GM12878 (cell line): ENCODE measurements around the gene PRPSAP2. TPM values are rescaled to one million over a fixed set of nuclear protein-coding genes. Genes with fewer than 3 reads are reported as not detected.

Experiments used
- ATAC-seq: fragments of 200-7000 bp; cut with Tn5 transposase; 3 replicates; pipeline ENCODE4 v1.9.1; 2020; ENCODE audit warnings: mild to moderate bottlenecking, moderate library complexity
- BruUV-seq: library from RNA; stranded (reverse); fragments of 400-500 nt; replicated peaks from 2 replicates; lab custom pipeline; 2021; lab: Mats Ljungman, UMichigan
- CTCF ChIA-PET: fragments of 300-600 bp; sonication (Branson Sonifier 250); formaldehyde crosslinking; extraction: SDS; loops from one replicate; lab custom pipeline; 2021; ENCODE audit warnings: inconsistent platforms; lab: Yijun Ruan, JAX
- POLR2A ChIA-PET: fragments of 350-600 bp; formaldehyde crosslinking; extraction: SDS; loops from one replicate; lab custom pipeline; 2021; ENCODE audit warnings: inconsistent platforms; lab: Charles Lee
- RAD21 ChIA-PET: fragments of 300-600 bp; sonication (Branson Sonifier 250); formaldehyde crosslinking; loops from one replicate; lab custom pipeline; 2023; ENCODE audit warnings: antibody characterized with exemption; ENCODE audit not compliant: unreplicated experiment; lab: Charles Lee
- SMC1A ChIA-PET: fragments of 300-600 bp; sonication (Branson Sonifier 250); formaldehyde crosslinking; loops from one replicate; lab custom pipeline; 2023; ENCODE audit not compliant: unreplicated experiment, uncharacterized antibody; lab: Charles Lee
- DNase-seq: peaks from one replicate; pipeline ENCODE4 v3.0.0-alpha.2; 2011; ENCODE audit warnings: low read depth, low spot score
- FAIRE-seq: peaks from 3 replicates; lab custom pipeline; 2011; peaks lifted over from hg19 to GRCh38; lab: Jason Lieb, UNC
- H2AFZ ChIP-seq: 2 replicates; pipeline ENCODE4 v1.6.0; 2011; ENCODE audit warnings: low read depth, low read length, control low read depth; ENCODE audit not compliant: control insufficient read depth
- H3K27ac ChIP-seq: 2 replicates; pipeline ENCODE4 v1.5.1; 2011; ENCODE audit warnings: control low read depth; ENCODE audit not compliant: control insufficient read depth, insufficient read depth
- H3K27me3 ChIP-seq, 2 experiments: replicated peaks in 1 of 2; 2 replicates each; pipeline versions ENCODE4 v1.6.0 to v1.6.1; 2011; ENCODE audit warnings: low read length in 1 of 2; ENCODE audit not compliant: control insufficient read depth in 2 of 2, insufficient read depth in 2 of 2
- H3K36me3 ChIP-seq, 2 experiments: 2 replicates each; pipeline ENCODE4 v1.5.1; 2011; ENCODE audit warnings: low read length in 1 of 2; ENCODE audit not compliant: control insufficient read depth in 2 of 2, insufficient read depth in 2 of 2
- H3K4me1 ChIP-seq: 2 replicates; pipeline ENCODE4 v1.6.1; 2011; ENCODE audit warnings: mild to moderate bottlenecking, low read length, moderate library complexity, mixed read lengths; ENCODE audit not compliant: control insufficient read depth, insufficient read depth
- H3K4me2 ChIP-seq: 2 replicates; pipeline ENCODE4 v1.6.0; 2011; ENCODE audit warnings: control low read depth; ENCODE audit not compliant: control insufficient read depth, insufficient read depth
- H3K4me3 ChIP-seq: fragments of 200-600 bp; sonication (generic); 2 replicates; pipeline ENCODE4 v1.5.1; 2016
- H3K79me2 ChIP-seq: 2 replicates; pipeline ENCODE4 v1.6.0; 2011; ENCODE audit warnings: low read length; ENCODE audit not compliant: control insufficient read depth, insufficient read depth
- H3K9ac ChIP-seq: 2 replicates; pipeline ENCODE4 v1.8.0; 2011; ENCODE audit warnings: low read length, control low read depth, mixed read lengths; ENCODE audit not compliant: control insufficient read depth, insufficient read depth
- H3K9me3 ChIP-seq: replicated peaks from 3 replicates; pipeline ENCODE4 v1.5.1; 2011; ENCODE audit warnings: mild to moderate bottlenecking, low read length; ENCODE audit not compliant: control insufficient read depth, insufficient read depth
- H4K20me1 ChIP-seq: 2 replicates; pipeline ENCODE4 v1.6.0; 2011; ENCODE audit not compliant: control insufficient read depth, insufficient read depth
- CEBPB ChIP-seq, 2 experiments: fragments of 150-350 bp in 1 of 2; IDR thresholded peaks; 2 replicates each; pipeline ENCODE4 v1.6.1; 2012 to 2014; ENCODE audit warnings: low read depth in 2 of 2, low read length in 2 of 2, borderline replicate concordance in 1 of 2, inconsistent platforms in 1 of 2
- CHD2 ChIP-seq: IDR thresholded peaks from 2 replicates; pipeline ENCODE4 v1.6.1; 2011; ENCODE audit warnings: low read depth, low read length, improper control_type of control experiment, borderline replicate concordance
- CREM ChIP-seq: IDR thresholded peaks from 2 replicates; pipeline ENCODE4 v1.6.1; 2014; ENCODE audit warnings: antibody characterized with exemption, low read depth
- HDAC6 ChIP-seq: fragments of 200-600 bp; sonication (generic); IDR thresholded peaks from one replicate; pipeline ENCODE4 v1.8.0; 2017; ENCODE audit warnings: antibody characterized with exemption; ENCODE audit not compliant: unreplicated experiment
- HDGF ChIP-seq: fragments of 450-650 bp; IDR thresholded peaks from 2 replicates; pipeline ENCODE4 v1.6.1; 2016; ENCODE audit warnings: antibody characterized with exemption
- MYC ChIP-seq: IDR thresholded peaks from 2 replicates; pipeline ENCODE4 v1.6.1; 2011; ENCODE audit warnings: mild to moderate bottlenecking, low read length, moderate library complexity, inconsistent platforms; ENCODE audit not compliant: insufficient read depth, insufficient replicate concordance, insufficient read length, severe bottlenecking
- PML ChIP-seq: IDR thresholded peaks from 2 replicates; pipeline ENCODE4 v1.6.1; 2012; ENCODE audit warnings: low read length, inconsistent platforms
- RAD51 ChIP-seq: fragments of 450-650 bp; IDR thresholded peaks from 2 replicates; pipeline ENCODE4 v1.6.1; 2016; ENCODE audit warnings: moderate library complexity, mild to moderate bottlenecking, inconsistent platforms
- RB1 ChIP-seq: fragments of 450-650 bp; formaldehyde crosslinking; IDR thresholded peaks from 2 replicates; pipeline ENCODE4 v1.6.1; 2017; ENCODE audit warnings: mild to moderate bottlenecking, borderline replicate concordance
- RFX5 ChIP-seq: IDR thresholded peaks from 2 replicates; pipeline ENCODE4 v1.6.1; 2011; ENCODE audit warnings: low read depth, low read length, improper control_type of control experiment
- RUNX3 ChIP-seq: IDR thresholded peaks from 2 replicates; pipeline ENCODE4 v1.6.1; 2012; ENCODE audit warnings: low read length, inconsistent platforms
- SMAD1 ChIP-seq: fragments of 450-650 bp; IDR thresholded peaks from 2 replicates; pipeline ENCODE4 v1.6.1; 2018; ENCODE audit warnings: mild to moderate bottlenecking, low read depth; ENCODE audit not compliant: partially characterized antibody
- SPI1 ChIP-seq: IDR thresholded peaks from 2 replicates; pipeline ENCODE4 v1.6.1; 2011; ENCODE audit warnings: low read depth, mild to moderate bottlenecking, low read length, moderate library complexity, borderline replicate concordance; ENCODE audit not compliant: insufficient read depth
- SREBF2 ChIP-seq: IDR thresholded peaks from 2 replicates; pipeline ENCODE4 v1.6.1; 2012; ENCODE audit warnings: mild to moderate bottlenecking, low read length
- TCF7 ChIP-seq: IDR thresholded peaks from 2 replicates; pipeline ENCODE4 v1.6.1; 2014; ENCODE audit warnings: antibody characterized with exemption, borderline replicate concordance
- ZNF207 ChIP-seq: fragments of 450-650 bp; IDR thresholded peaks from 2 replicates; pipeline ENCODE4 v1.6.1; 2014; ENCODE audit warnings: antibody characterized with exemption, mild to moderate bottlenecking, borderline replicate concordance
- WGBS: methylation state at CpG from one replicate; pipeline ENCODE4 v1.1.6; 2016; ENCODE audit warnings: low lambda C conversion rate; ENCODE audit not compliant: insufficient replicate concordance, insufficient coverage; ENCODE audit errors: missing lambda C conversion rate; 5-methylcytosine and 5-hydroxymethylcytosine counted together
- in situ Hi-C: fragments of 300-500 bp; cut with MboI; formaldehyde crosslinking; loops from 9 replicates; pipeline ENCODE4 v1.14.3; 2018; ENCODE audit warnings: mixed read lengths
- intact Hi-C: fragments of 100-400 bp; cut with micrococcal nuclease; formaldehyde crosslinking; loops from one replicate; pipeline ENCODE4 v1.14.2; 2022; ENCODE audit not compliant: unreplicated experiment
- polyA plus RNA-seq, 11 experiments: library from polyadenylated mRNA; depleted of rRNA in 4 of 11; unstranded in 6 of 11; stranded (reverse) in 5 of 11; fragments of >200 nt; fragmentation: Nextera tagmentation in 4 of 11; fragmentation: Illumina TruSeq in 1 of 11; extraction: Ambion mirVana in 4 of 11; extraction: Trizol in 1 of 11; gene quantifications; 1 replicate in 1 of 11; 2 replicates in 10 of 11; pipeline versions ENCODE4 v1.2.1 to v1.2.3, GENCODE V29; 2011 to 2016; ENCODE audit warnings: inconsistent platforms in 2 of 11, missing spikeins in 2 of 11, low read depth in 1 of 11
- total RNA-seq, 4 experiments: library from RNA; depleted of rRNA in 3 of 4; stranded (reverse); fragments of >200 nt in 3 of 4; fragmentation: Illumina TruSeq in 1 of 4; extraction: Trizol in 1 of 4; gene quantifications; 2 replicates each; pipeline versions ENCODE4 v1.2.1 to v1.2.3, GENCODE V29; 2013 to 2021
- TF ChIP-seq, protein P1 (sequence below): fragments of 450-650 bp; IDR thresholded peaks from 2 replicates; pipeline ENCODE4 v1.6.1; 2016; ENCODE audit warnings: mild to moderate bottlenecking
- TF ChIP-seq, protein P2 (sequence below): IDR thresholded peaks from 2 replicates; pipeline ENCODE4 v1.6.1; 2011; ENCODE audit warnings: low read depth, mild to moderate bottlenecking, low read length, moderate library complexity, borderline replicate concordance; ENCODE audit errors: extremely low read depth
- TF ChIP-seq, protein P3 (sequence below): fragments of 450-650 bp; formaldehyde crosslinking; IDR thresholded peaks from 2 replicates; pipeline ENCODE4 v1.5.0; 2022; ENCODE audit warnings: mild to moderate bottlenecking, missing genetic modification characterization

PRPSAP2 gene
- total and polyA plus RNA-seq, 10 of the 15 experiments (the other 5 are each of a cell fraction or from before 2014, with no cell fraction given) = 33.2 to 102 (median 83.8) TPM

DNA sequence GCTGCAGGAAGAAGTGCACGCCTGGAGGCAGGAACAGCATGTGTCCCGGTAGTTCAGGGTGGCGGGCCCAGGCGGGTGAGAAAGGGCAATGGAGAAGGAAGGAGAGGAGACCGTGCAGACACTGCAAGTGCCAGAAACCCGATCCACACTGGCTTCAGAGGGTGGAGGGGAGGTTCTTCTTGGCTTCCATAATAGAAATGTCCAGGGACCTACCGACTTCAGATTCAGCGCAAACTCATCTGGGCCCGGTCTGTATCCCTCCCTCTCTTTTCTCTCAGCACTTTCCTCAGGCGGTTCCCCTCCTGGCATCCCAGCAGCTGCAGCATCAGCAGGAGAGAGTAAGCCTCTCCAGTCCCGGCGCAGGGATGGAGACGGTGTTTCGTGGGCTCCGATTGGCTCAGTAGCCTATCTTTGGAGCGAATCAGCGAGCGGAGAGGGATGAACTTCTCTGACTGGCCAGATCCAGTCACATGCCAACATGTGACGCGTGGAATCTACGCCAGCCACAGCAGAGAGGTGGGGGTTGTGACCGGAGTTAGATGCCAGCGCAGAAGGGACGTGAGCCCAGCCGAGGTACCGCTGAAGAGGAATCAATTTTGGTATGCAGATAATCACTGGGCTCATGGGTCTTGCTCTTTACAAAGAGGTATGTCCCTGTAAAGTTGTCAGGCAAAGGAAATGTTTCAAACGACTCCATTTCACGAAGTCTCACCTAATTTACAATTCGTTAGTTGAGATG lies 1.9 kb upstream of the PRPSAP2 start (continued):
- TF ChIP-seq, protein P1, sequence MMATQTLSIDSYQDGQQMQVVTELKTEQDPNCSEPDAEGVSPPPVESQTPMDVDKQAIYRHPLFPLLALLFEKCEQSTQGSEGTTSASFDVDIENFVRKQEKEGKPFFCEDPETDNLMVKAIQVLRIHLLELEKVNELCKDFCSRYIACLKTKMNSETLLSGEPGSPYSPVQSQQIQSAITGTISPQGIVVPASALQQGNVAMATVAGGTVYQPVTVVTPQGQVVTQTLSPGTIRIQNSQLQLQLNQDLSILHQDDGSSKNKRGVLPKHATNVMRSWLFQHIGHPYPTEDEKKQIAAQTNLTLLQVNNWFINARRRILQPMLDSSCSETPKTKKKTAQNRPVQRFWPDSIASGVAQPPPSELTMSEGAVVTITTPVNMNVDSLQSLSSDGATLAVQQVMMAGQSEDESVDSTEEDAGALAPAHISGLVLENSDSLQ = peak; percentile 12; the same call in 1 of the 2 replicates
- TF ChIP-seq PML (peak; percentile 84; the same call in 1 of the 2 replicates), CREM (peak; percentile 94), CHD2 (peak; percentile 69; the same call in 1 of the 2 replicates), RB1 (no peak), TCF7 (no peak), RFX5 (peak; percentile 87), SPI1 (no peak), ZNF207 (no peak), RAD51 (peak; percentile 98)

DNA sequence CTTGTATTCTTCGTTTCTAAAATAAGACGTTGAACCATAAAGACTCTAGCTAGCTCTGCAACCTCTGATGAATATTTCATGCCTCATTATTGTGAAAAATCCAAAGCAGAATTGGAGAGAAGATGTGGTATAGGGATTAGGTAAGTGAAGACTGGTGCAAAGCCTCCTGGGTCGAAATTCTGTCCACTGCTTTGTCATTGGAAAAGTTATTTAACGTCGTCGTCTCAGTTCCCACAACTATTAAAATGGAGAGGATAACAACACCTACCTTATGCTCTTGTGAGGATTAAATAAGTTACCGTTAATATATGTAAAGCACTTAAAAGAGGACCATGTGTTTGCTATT lies 1.4 kb upstream of the PRPSAP2 start:
- Histone ChIP-seq H3K36me3 (no peaks in the 10 kb centered on the region), H3K27ac (peak overlapping the region; percentile 75), H3K4me1 (peaks cover 9% of the 10 kb centered on the region), H3K4me3 (peak overlapping the region; percentile 77), H3K9me3 (no peaks in the 10 kb centered on the region), H2AFZ (peak overlapping the region; percentile 96), H3K9ac (peak overlapping the region; percentile 59), H4K20me1 (no peaks in the 10 kb centered on the region), H3K79me2 (peaks cover 33% of the 10 kb centered on the region), H3K4me2 (peak overlapping the region; percentile 44), H3K27me3 (no peaks in the 10 kb centered on the region)
- BruUV-seq = no TSS peak
- DNase-seq = no peak
- ChIA-PET POLR2A (no interaction called here), CTCF (no interaction called here), SMC1A (no interaction called here), RAD21 (no interaction called here)
- intact Hi-C loops = no loop called here
- WGBS = 7% methylated on average over 7 of the region's 7 CpGs
- FAIRE-seq = no peak
- in situ Hi-C loops = loop anchor here (5.0 to 25.0 kb wide), 2 partner anchors 66 to 244 kb away; no protein-coding TSS in a partner anchor
- no peak for ATAC-seq
- TF ChIP-seq, protein P2, sequence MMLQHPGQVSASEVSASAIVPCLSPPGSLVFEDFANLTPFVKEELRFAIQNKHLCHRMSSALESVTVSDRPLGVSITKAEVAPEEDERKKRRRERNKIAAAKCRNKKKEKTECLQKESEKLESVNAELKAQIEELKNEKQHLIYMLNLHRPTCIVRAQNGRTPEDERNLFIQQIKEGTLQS = no peak
- TF ChIP-seq HDAC6 (no peak), MYC (no peak), CEBPB (IDR thresholded peaks at IDR 0.05; ENCODE audit: borderline replicate concordance in 1 of 2, low read depth in 2 of 2, low read length in 2 of 2) (no peak), RUNX3 (0 out of 2 replicates have a peak, but pooled peaks have one; percentile 11), PML (0 out of 2 replicates have a peak, but pooled peaks have one; percentile 16), SMAD1 (peak; percentile 3), SREBF2 (no peak), HDGF (no peak)
- TF ChIP-seq, protein P3, sequence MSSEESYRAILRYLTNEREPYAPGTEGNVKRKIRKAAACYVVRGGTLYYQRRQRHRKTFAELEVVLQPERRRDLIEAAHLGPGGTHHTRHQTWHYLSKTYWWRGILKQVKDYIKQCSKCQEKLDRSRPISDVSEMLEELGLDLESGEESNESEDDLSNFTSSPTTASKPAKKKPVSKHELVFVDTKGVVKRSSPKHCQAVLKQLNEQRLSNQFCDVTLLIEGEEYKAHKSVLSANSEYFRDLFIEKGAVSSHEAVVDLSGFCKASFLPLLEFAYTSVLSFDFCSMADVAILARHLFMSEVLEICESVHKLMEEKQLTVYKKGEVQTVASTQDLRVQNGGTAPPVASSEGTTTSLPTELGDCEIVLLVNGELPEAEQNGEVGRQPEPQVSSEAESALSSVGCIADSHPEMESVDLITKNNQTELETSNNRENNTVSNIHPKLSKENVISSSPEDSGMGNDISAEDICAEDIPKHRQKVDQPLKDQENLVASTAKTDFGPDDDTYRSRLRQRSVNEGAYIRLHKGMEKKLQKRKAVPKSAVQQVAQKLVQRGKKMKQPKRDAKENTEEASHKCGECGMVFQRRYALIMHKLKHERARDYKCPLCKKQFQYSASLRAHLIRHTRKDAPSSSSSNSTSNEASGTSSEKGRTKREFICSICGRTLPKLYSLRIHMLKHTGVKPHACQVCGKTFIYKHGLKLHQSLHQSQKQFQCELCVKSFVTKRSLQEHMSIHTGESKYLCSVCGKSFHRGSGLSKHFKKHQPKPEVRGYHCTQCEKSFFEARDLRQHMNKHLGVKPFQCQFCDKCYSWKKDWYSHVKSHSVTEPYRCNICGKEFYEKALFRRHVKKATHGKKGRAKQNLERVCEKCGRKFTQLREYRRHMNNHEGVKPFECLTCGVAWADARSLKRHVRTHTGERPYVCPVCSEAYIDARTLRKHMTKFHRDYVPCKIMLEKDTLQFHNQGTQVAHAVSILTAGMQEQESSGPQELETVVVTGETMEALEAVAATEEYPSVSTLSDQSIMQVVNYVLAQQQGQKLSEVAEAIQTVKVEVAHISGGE (CRISPR knock-in tag) = no peak
